DMS153 treated with DMSO at 0.1 percent for 48 hours (cell line): ENCODE results near the gene ZNF286A.
"Not testable (repeated sequence)": the region's sequence is repeated elsewhere in the genome, so short reads cannot be mapped to it uniquely, and the experiment has no call there.

Source experiments
- DNase-seq: peaks from one replicate; lab custom pipeline; 2025; ENCODE audit not compliant: unreplicated experiment; lab: John Stamatoyannopoulos, UW

ZNF286A gene

DNA sequence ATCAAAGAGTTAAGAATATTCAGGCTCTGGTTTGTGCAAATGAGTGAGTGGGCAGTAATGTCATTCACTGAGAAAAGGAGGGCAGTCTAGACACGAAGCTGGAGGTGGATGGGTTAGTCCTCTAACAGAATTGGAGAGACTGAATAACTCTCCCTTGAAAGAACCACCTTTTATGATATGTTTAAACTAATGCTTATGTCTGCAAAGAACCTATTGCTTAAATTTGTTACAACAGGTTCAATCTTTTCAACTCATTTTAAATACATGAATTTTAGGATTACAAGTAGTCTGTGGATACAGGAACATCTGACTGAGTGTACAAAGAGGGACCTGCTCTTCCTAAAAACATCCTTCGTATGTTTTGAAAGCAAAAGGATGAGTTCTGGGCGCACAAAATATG is 585 bp upstream of the ZNF286A start:
- DNase-seq: not testable (repeated sequence)

- DNase-seq: not testable (repeated sequence)
Measured at GRCh38 chr17:15699937-15700336, 385 bp downstream of the ZNF286A start.

DNA sequence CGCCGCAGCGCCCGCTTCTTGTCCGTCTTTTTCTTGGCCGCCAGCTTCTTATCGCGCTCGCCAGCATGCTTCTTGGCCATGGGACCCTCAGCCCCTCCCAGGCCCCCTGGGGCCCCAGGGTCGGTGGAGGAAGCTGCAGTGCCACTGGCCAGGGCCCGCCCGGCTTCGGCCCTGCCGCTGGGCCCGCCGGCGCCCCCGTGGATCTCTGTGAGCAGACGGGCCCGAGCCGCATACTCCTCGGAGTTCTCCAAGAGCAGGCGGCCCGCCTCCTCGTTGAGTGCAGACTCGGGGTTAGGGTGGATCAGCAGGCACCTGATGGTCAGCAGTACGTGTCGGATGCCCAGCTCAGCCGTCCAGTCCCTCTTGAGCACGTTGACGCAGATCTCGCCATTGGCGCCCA is 4.7 kb downstream of the ZNF286A start:
- not testable (repeated sequence) for DNase-seq

DNA sequence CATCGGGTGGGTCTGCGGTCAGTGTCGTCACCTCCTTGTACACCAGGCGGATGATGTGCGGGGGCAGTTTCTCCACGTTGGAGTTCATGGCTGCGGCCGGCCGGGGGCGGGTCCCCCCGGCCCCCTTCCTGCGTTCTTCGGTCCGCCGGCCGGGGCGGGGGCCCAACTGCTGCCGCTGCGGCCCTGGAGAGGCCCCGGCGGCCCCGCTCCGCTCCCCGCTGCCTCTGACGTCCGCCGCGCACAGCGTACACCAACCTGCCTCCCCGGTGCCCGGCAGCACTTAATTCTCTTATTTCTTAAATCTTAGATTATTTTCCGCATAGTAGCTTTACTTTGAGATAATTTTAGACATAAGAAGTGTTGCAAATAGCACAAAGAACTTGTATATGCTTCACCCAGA is 5.3 kb downstream of the ZNF286A start:
- DNase-seq: not testable (repeated sequence)

- not testable (repeated sequence) for DNase-seq
Measured at GRCh38 chr17:15708879-15709278, 9.3 kb downstream of the ZNF286A start.

DNA sequence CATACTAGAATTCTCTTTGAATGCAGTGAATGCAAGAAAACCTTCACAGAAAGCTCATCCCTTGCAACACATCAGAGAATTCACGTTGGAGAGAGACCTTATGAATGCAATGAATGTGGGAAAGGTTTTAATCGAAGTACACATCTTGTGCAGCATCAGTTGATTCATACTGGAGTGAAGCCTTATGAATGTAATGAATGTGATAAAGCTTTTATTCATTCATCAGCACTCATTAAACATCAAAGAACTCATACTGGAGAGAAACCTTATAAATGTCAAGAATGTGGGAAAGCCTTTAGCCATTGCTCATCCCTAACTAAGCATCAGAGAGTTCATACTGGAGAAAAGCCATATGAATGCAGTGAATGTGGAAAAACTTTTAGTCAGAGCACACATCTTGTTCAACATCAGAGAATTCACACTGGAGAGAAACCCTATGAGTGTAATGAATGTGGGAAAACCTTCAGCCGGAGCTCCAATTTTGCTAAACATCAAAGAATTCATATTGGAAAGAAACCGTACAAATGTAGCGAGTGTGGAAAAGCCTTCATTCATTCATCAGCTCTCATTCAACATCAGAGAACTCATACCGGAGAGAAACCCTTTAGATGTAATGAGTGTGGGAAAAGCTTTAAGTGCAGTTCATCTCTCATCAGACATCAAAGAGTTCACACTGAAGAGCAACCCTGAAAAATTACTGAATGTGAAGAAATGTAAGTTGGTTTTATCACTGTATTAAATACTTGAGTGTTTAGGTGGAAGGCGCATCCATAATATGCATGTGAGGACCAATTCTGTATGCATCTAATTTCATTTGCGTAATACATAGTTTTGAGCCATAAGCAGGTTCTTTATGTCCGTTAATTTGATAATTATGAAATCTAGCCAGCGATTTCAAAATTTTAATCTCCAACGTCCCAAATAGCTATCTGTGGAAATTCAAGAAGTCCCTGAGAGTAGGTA is 17.3 kb downstream of the ZNF286A start:
- not testable (repeated sequence) for DNase-seq

- DNase-seq: not testable (repeated sequence)
Measured at GRCh38 chr17:15730535-15730934, 31.0 kb downstream of the ZNF286A start.

- not testable (repeated sequence) for DNase-seq
Measured at GRCh38 chr17:15731900-15732299, 32.3 kb downstream of the ZNF286A start, which contains the start of gene TBC1D26. TBC1D26 (plus strand) TSS chr17:15732283; CDS start chr17:15735349, 3,066 bp downstream.

- not testable (repeated sequence) for DNase-seq
Measured at GRCh38 chr17:15733174-15733789, 33.7 kb downstream of the ZNF286A start.

GRCh38 chr17:15736578-15736977 is 37.0 kb downstream of the ZNF286A start:
- DNase-seq: not testable (repeated sequence)

- DNase-seq: no peak
Measured at GRCh38 chr17:15738066-15738465, 38.5 kb downstream of the ZNF286A start.

DNA sequence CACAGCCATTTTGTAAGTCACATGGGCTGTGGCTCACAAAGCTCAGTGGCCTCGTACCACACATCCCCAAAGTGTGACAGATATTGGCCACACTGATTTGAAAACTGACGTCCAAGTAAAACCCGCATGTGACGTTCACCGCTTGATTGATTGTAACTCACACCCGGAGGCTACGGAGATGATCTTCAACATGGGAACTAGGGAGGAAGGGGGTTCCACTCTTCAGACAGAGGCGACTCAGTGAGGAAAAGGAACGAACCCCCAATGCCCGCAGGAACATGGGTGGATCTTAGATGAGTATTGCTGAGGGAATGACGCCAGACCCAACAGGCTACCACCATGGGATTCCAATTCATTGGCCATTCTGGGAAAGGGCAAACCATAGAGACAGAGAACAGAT is 39.7 kb downstream of the ZNF286A start:
- DNase-seq: not testable (repeated sequence)

- not testable (repeated sequence) for DNase-seq
Measured at GRCh38 chr17:15740041-15740440, 40.5 kb downstream of the ZNF286A start.

DNA sequence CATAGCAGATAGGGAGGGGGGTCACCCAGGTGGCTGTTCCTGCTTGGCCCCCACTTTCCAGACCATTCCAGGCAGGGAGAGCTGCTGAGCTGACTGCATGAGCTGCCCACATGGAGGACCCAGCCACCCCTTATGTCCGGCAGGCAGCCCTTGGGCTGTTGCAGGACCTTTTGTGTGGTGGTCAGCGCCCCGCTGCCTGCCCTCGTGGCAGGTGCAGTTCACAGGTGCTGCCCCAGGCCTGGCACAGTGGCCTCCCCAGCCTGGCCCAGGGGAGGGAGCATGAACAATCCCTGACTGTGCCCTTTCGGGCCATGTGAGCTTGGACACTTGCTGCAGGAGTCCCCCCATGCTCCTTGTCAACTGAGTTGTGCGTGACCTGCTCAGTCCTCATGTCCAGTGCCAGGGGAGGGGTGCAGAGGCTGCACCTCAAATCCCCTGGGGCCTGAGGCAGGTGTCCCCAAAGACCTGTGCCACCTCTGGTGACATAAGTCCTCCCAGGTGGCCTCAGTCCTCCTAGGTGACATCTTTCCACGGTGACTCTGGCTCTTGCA is 41.1 kb downstream of the ZNF286A start:
- DNase-seq: no peak

DNA sequence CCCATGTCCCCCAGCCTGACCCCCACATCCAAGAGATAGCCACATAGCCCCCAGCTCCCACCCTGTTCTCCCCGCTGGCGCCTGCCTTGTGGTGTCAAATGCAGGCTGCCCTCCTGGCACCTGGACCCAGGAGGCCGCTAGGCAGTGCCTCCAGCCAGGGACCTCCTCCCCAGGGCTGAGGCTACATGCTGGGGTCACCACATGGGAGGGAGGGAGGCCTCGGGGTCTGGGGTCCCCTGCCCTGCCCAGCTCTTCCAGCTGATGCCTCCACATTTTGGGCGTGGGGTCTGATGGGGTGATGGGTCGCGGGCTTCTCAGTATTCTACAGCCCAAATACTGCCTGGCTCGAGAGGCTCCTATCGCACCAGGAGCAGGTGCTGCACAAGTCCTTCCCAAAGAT is 42.1 kb downstream of the ZNF286A start:
- DNase-seq: no peak

GRCh38 chr17:15742051-15742795 is 42.7 kb downstream of the ZNF286A start:
- DNase-seq: no peak

DNA sequence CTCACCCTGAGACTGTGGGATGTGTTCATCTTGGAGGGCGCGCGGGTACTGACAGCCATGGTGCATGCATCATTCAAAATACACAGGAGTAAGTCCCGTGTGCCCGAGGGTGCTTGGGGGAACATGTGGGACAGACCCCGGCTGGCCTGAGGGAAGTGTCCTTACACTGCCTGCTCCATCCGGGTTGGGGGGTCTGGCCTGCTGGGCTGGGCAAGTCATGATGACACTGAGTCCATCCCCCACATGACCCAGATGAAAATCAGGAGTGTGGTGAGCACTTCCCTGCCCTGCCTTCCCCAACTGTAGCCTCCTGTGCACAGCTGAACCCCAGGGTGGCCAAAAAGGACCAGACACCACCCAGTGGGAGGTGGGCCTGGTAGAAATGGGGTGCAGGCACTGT is 43.4 kb downstream of the ZNF286A start:
- DNase-seq: no peak

DNA sequence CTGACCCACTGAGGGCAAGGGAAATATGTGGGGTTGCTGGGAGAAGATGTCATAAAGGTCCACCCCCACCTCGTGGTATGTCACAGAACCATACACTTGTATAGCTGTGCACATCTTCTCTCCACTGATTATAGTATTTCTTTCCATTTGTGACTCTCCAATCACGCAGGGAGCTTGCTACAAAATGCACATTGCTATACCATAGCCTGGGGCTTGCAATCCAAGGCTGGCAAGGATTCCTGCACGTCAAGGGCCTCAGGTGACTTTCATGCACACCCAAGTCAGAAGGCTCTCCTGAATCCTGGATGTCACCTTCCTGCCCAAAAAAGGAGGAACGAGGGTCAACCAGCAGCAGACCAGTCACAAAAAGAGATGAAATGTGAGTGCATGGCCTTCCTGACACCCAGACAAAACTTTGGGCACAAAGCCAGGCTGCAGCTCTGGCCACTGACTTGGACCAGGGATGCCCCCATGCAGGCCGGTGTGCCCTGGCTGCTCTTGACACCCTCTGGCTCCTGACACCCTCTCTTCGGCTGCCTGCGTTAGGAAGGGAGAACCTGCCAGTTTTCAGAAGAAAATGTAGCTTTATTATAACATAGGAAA is 44.6 kb downstream of the ZNF286A start:
- DNase-seq: no peak

- peak; percentile 6 for DNase-seq
Measured at GRCh38 chr17:15744885-15745284, 45.3 kb downstream of the ZNF286A start.

DNA sequence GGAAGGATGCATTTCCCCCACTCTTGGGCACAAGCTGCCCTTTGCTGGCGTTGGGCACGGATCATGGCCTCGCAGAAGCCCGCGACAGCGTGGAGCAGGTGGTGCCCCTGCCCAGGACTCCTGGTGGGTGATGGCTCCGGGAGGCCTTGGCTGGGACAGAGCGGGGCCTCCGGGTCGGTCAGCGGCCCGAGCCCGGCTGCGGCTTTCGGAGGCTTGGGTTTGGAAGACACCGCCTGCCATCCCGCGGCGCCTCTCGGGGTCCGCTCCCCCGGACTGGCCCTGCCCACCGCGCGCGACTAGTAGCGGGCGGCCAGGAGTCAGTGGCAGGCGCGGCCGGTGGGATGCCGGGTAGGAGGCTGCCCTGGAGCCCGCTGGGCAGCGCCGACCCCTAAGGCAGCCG is 49.9 kb downstream of the ZNF286A start:
- not testable (repeated sequence) for DNase-seq
